ENCODE measurements around the gene PRXL2B. TPM values are rescaled to one million over a fixed set of nuclear protein-coding genes. Genes with fewer than 3 reads are reported as not detected.

Gene PRXL2B
- total and polyA plus RNA-seq, 10 of the 15 experiments (the other 5 are each of a cell fraction or from before 2014, with no cell fraction given): 0.44 to 5.6 (median 4.0) TPM

DNA sequence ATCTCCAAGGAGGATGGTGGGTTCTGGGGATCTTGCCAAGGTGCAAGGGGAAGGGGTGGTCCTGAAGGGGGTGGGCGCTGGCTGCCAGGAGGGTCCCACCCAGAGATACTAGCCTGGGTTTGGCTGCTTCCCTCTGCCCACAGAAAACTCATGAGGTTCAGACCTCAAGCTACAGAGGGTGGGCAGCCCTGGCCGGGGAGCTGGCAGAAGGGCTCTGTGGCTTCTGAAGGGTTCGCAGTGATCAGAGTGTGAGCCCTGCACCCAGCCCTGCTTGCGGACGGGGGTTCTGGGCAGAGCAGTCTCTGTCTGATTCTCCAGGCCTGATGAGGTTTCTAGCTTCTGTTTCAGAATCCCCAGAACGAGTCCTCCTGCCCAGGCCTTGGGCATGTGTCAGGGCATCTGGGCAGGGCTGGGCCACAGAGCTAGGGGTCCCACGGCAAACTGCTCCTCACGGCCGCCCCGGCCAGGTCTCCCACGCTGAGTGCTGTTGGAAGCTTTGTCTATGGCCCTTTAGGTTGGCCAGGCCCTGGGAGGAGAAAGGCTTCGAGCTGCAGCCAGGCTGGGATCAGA, 46.9 kb downstream of the PRXL2B start:
- TF ChIP-seq, protein P1, sequence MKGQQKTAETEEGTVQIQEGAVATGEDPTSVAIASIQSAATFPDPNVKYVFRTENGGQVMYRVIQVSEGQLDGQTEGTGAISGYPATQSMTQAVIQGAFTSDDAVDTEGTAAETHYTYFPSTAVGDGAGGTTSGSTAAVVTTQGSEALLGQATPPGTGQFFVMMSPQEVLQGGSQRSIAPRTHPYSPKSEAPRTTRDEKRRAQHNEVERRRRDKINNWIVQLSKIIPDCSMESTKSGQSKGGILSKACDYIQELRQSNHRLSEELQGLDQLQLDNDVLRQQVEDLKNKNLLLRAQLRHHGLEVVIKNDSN (IDR thresholded peaks at IDR 0.05; ENCODE audit: borderline replicate concordance, extremely low read length, insufficient read depth, low read depth, low read length): no peak
- no peak for TF ChIP-seq RAD21 (IDR thresholded peaks at IDR 0.05; ENCODE audit: insufficient read depth, low read depth, low read length)
- TF ChIP-seq ETV6 (conservative IDR thresholded peaks at IDR 0.05 in 1 of 2, IDR thresholded peaks at IDR 0.05 in 1 of 2; ENCODE audit: borderline replicate concordance in 1 of 2, low read depth in 1 of 2): no peak
- no peak for TF ChIP-seq ZNF207 (IDR thresholded peaks at IDR 0.05; ENCODE audit: borderline replicate concordance)
- TF ChIP-seq, protein P2, sequence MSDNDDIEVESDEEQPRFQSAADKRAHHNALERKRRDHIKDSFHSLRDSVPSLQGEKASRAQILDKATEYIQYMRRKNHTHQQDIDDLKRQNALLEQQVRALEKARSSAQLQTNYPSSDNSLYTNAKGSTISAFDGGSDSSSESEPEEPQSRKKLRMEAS (IDR thresholded peaks at IDR 0.05; ENCODE audit: low read depth, low read length): no peak
- no peak for TF ChIP-seq POLR2AphosphoS2 (IDR thresholded peaks at IDR 0.05; ENCODE audit: low read depth, low read length)
- TF ChIP-seq, protein P3, sequence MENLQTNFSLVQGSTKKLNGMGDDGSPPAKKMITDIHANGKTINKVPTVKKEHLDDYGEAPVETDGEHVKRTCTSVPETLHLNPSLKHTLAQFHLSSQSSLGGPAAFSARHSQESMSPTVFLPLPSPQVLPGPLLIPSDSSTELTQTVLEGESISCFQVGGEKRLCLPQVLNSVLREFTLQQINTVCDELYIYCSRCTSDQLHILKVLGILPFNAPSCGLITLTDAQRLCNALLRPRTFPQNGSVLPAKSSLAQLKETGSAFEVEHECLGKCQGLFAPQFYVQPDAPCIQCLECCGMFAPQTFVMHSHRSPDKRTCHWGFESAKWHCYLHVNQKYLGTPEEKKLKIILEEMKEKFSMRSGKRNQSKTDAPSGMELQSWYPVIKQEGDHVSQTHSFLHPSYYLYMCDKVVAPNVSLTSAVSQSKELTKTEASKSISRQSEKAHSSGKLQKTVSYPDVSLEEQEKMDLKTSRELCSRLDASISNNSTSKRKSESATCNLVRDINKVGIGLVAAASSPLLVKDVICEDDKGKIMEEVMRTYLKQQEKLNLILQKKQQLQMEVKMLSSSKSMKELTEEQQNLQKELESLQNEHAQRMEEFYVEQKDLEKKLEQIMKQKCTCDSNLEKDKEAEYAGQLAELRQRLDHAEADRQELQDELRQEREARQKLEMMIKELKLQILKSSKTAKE (IDR thresholded peaks at IDR 0.05; ENCODE audit: low read depth, poor library complexity, severe bottlenecking): no peak
- TF ChIP-seq ZNF24 (IDR thresholded peaks at IDR 0.05): no peak
- TF ChIP-seq, protein P4, sequence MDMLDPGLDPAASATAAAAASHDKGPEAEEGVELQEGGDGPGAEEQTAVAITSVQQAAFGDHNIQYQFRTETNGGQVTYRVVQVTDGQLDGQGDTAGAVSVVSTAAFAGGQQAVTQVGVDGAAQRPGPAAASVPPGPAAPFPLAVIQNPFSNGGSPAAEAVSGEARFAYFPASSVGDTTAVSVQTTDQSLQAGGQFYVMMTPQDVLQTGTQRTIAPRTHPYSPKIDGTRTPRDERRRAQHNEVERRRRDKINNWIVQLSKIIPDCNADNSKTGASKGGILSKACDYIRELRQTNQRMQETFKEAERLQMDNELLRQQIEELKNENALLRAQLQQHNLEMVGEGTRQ (IDR thresholded peaks at IDR 0.05; ENCODE audit: borderline replicate concordance, low read depth, low read length): no peak
- no peak for TF ChIP-seq SIX5 (IDR thresholded peaks at IDR 0.05; ENCODE audit: low read depth, low read length, severe bottlenecking)
- no peak for TF ChIP-seq NFYA (IDR thresholded peaks at IDR 0.05; ENCODE audit: borderline replicate concordance, low read depth, low read length)
- DNase-seq (ENCODE audit: low read depth, low spot score): no peak
- H3K4me2 ChIP-seq (ENCODE audit: control insufficient read depth, insufficient read depth): no peak overlapping the region
- no peak overlapping the region for H2AFZ ChIP-seq (ENCODE audit: control insufficient read depth, low read depth, low read length)
- in situ Hi-C loops (cut with MboI) (no loop called here), intact Hi-C loops (cut with micrococcal nuclease; ENCODE audit: unreplicated experiment) (no loop called here)
- no peaks in the 10 kb centered on the region for H3K4me1 ChIP-seq (ENCODE audit: control insufficient read depth, insufficient read depth, low read length)
- no TSS peak for BruUV-seq (replicated peaks)
- no peaks in the 10 kb centered on the region for H4K20me1 ChIP-seq (ENCODE audit: control insufficient read depth, insufficient read depth)
- FAIRE-seq: no peak
- H3K27me3 ChIP-seq (replicated peaks in 1 of 2; ENCODE audit: control insufficient read depth in 2 of 2, insufficient read depth in 2 of 2, low read length in 1 of 2): no peaks in the 10 kb centered on the region
- no peaks in the 10 kb centered on the region for H3K36me3 ChIP-seq (ENCODE audit: control insufficient read depth in 2 of 2, insufficient read depth in 2 of 2, low read length in 1 of 2)
- H3K79me2 ChIP-seq (ENCODE audit: control insufficient read depth, insufficient read depth, low read length): no peaks in the 10 kb centered on the region
- 38% methylated on average over 12 of the region's 12 CpGs for WGBS (ENCODE audit: insufficient coverage, insufficient replicate concordance, low lambda C conversion rate, missing lambda C conversion rate)
- CTCF ChIA-PET: no interaction called here
- no peak overlapping the region for H3K9ac ChIP-seq (ENCODE audit: control insufficient read depth, insufficient read depth, low read length)
- no peaks in the 10 kb centered on the region; the same call in 2 of the 3 replicates for H3K9me3 ChIP-seq (replicated peaks; ENCODE audit: control insufficient read depth, insufficient read depth, low read length)
- H3K27ac ChIP-seq (ENCODE audit: control insufficient read depth, insufficient read depth): no peak overlapping the region
- RAD21 ChIA-PET (ENCODE audit: unreplicated experiment): no interaction called here
- no peak overlapping the region for H3K4me3 ChIP-seq
- POLR2A ChIA-PET: no interaction called here
- no peak for ATAC-seq
- SMC1A ChIA-PET (ENCODE audit: uncharacterized antibody, unreplicated experiment): no interaction called here

Data from GM12878 (cell line).